Forelimb muscle (tissue), 1 donor: Measurements from ENCODE around the gene ACAP1. TPM values are rescaled to one million over a fixed set of nuclear protein-coding genes. Genes with fewer than 3 reads are reported as not detected.

ENCODE experiments used
- DNase-seq: peaks from one replicate; pipeline ENCODE4 v3.0.0-alpha.2; 2013; ENCODE audit warnings: low read depth
- polyA plus RNA-seq: library from polyadenylated mRNA; unstranded; fragments of 120-200 nt; gene quantifications from one replicate; pipeline ENCODE4 v1.2.1, GENCODE V29; 2013; ENCODE audit not compliant: insufficient read length

ACAP1 gene
- polyA plus RNA-seq, 1 donor = 11.3 TPM

DNA sequence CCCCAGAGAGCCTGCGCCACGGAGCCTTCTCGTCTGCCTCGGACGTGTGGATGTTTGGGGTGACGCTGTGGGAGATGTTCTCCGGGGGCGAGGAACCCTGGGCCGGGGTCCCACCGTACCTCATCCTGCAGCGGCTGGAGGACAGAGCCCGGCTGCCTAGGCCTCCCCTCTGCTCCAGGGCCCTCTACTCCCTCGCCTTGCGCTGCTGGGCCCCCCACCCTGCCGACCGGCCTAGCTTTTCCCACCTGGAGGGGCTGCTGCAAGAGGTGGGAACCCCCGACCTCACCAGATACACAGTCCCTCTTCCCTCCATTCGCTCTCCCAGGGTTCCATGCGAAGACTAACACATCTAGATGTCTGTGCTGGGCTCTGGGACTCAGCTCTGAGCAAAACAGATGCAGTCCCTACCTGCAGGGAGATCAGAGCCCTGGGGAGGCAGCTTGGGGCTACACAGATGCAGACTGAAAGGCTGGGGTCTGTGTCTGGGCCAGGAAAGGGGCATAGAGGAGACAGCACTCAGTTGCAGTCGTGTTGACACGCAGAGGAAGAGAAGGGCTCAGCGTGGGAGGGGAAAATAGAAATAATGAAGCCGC is 48.3 kb downstream of the ACAP1 start:
- DNase-seq = no peak

- no peak for DNase-seq
Observed at GRCh38 chr17:7388856-7389255, 52.5 kb downstream of the ACAP1 start.

DNA sequence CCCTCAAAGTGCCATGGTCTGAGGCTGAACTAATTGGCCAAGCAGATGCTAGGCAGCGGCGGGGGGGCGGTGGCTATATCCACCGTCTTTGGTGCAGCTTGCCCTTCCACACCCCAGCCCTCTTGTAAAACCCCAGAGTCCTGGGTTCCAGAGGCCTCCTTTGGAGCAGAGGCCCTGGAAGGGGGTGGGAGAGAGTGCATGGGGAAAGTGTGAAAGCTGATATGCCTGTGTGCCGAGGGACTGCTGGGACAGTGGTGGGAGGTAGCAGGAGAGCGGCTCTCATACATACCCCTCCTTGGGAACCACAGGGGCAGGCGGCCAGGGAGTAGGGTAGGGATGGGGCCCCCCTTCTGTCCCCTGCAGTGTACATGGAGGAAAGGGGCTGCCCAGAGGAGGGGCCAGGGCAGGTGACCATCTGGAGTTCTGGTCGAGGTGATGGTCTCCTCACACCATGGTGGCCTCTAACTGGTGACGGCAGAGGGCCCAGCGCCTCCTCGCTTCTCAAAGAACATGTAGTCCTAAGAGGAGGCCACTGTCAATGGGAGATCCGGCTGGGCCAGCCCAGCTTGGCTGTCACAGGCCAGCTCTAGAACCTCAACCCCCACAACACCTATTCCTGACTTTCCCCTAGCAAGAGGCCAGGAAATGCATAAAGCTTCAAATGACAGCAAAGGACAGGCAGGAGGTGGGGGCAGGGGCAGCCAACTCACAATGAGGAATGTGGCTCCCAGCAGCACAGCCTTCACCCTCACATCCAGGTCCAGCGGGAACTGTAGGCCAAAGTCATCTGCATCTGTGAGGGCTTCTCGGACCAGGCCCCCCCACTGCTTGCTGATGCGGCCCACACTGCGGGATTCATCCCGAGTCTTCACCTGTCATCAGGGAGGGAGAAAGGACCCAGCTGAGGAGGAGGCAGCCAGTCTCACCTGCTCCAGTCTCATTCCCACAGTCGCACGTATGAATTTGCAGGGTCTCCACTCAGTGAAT is 53.9 kb downstream of the ACAP1 start:
- no peak for DNase-seq

DNA sequence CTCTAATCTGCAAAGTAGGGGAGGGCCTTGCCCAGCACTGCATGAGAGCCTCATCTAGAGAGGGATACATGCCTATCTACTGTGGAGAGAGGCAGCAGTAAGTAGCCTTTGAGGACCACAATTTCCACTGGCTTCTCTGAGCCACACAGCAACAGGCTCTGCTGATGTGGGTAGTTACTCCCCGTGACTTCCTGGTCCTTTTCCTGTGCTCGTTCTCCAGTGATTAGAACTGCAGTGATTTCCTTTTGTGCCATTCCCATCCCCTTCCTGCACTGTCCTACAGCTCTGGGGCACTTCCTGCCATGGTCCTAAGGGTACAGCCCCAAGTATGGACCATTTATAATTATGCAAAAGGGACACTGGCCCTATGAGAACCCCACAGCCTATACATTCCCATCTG is 55.0 kb downstream of the ACAP1 start:
- DNase-seq = no peak

DNA sequence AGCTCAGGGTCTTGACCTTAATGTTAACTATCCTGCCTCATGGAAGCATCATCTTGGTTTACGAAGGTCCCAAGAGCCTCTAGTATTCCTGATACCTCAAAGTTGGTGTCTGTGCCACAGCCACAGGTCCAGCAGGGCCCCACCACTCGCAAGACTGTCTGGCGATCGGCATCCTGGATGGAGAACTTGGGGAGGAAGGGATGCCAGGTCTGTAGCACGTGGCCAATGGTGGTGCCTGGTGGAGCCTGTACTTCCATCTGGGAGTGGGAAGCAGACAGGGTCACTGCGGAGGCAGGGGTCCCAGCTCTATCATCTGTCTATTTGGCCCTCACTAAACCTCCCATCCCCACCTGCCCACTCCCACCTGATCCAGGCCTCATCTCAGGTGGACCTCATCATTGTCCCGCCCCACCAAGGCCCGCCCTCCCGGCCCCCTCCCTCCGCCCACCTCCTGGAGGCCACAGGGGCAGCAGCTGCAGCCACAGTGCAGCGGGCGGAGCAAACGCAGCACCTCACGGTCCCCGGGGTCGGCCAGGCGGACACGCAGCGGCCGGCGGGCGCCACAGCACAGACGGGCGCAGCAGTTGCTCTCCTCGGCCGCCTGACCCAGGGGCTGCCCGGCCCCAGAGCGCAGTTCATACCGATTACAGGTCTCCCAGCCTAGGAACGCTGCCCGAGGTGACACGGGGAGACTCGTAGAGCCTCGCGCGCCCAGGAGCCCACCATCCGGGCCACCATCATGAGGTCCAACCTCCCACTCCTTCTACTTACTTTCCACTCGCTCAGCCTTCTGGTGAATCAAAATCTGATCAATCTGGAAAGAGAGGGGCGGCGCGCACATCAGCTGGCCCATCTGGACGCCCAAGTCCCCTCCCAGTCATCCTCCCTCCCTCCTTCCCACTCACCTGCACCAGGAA is 56.6 kb downstream of the ACAP1 start:
- no peak for DNase-seq

GRCh38 chr17:7393613-7394451 is 57.5 kb downstream of the ACAP1 start:
- no peak for DNase-seq

GRCh38 chr17:7394452-7395191 is 58.3 kb downstream of the ACAP1 start, which contains the start of gene PLSCR3:
TSS of gene PLSCR3 (minus strand) at chr17:7394525. CDS start at chr17:7394110, 415 bp downstream.
- peak; percentile 60 for DNase-seq

DNA sequence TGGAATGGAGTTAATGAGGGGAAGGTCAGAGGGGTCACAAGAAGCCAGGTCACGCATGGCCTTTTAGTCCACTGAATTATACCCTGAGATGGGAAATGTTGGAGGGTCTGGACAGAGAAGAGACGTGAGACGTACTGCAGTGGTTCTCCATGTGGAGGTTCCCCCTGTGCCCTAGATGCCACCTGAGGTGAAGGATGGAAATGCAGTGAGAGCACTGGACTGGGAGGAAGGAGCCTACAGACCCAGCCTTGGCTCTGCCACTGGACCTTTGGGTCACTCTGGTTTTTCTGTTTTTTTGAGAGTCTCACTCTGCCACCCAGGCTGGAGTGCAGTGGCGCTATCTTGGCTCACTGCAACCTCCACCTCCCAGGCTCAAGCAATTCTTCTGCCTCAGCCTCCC is 59.8 kb downstream of the ACAP1 start:
- DNase-seq = no peak

DNA sequence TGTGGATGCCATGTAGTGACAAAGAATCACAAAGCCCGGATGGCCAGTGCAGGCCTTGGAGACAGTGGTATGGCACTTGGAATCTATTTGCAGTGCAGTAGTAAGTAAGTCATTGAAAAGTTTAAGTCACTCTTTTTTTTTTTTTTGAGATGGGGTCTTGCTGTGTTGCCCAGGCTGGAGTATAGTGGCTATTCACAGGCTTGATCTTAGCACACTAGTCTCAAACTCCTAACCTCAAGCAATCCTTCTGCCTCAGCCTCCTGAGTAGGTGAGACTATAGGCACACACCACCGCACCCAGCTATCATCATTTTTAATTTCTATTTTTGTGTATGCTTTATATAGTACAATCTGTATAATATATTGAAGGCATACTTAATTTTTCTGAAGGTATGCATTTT is 62.3 kb downstream of the ACAP1 start:
- DNase-seq = no peak

Other genes starting within 250 kb of the ACAP1 start
- 0.11 TPM for gene ASGR2, start 221.7 kb upstream of the ACAP1 start, polyA plus RNA-seq
- gene ASGR1, start 157.2 kb upstream of the ACAP1 start, polyA plus RNA-seq = 2.3 TPM
- 18.0 TPM for gene DLG4, start 116.7 kb upstream of the ACAP1 start, polyA plus RNA-seq
- 243 TPM for gene ACADVL, start 116.6 kb upstream of the ACAP1 start, polyA plus RNA-seq
- gene DVL2, start 102.0 kb upstream of the ACAP1 start, polyA plus RNA-seq = 36.2 TPM
- 35.7 TPM for gene PHF23, start 97.1 kb upstream of the ACAP1 start, polyA plus RNA-seq
- 246 TPM for gene GABARAP, start 94.1 kb upstream of the ACAP1 start, polyA plus RNA-seq
- 187 TPM for gene CTDNEP1, start 84.8 kb upstream of the ACAP1 start, polyA plus RNA-seq
- gene ELP5, start 84.3 kb upstream of the ACAP1 start, polyA plus RNA-seq = 48.5 TPM
- 0.99 TPM for gene CLDN7, start 74.1 kb upstream of the ACAP1 start, polyA plus RNA-seq
- 39.2 TPM for gene SLC2A4, start 54.8 kb upstream of the ACAP1 start, polyA plus RNA-seq
- gene YBX2, start 41.9 kb upstream of the ACAP1 start, polyA plus RNA-seq = 2.4 TPM
- gene EIF5A, start 28.9 kb upstream of the ACAP1 start, polyA plus RNA-seq = 281 TPM
- gene GPS2, start 21.2 kb upstream of the ACAP1 start, polyA plus RNA-seq = 60.5 TPM
- gene NEURL4, start 7.2 kb upstream of the ACAP1 start, polyA plus RNA-seq = 18.7 TPM
- gene KCTD11, start 15.6 kb downstream of the ACAP1 start, polyA plus RNA-seq = 6.5 TPM
- gene TMEM95, start 18.6 kb downstream of the ACAP1 start, polyA plus RNA-seq = not detected
- gene TNK1, start 44.6 kb downstream of the ACAP1 start, polyA plus RNA-seq = 0.71 TPM
- 27.7 TPM for gene PLSCR3, start 58.0 kb downstream of the ACAP1 start, polyA plus RNA-seq
- gene TMEM256, start 67.6 kb downstream of the ACAP1 start, polyA plus RNA-seq = 55.6 TPM
- gene NLGN2, start 71.3 kb downstream of the ACAP1 start, polyA plus RNA-seq = 24.5 TPM
- gene SPEM1, start 83.8 kb downstream of the ACAP1 start, polyA plus RNA-seq = not detected
- not detected for gene SPEM2, start 89.1 kb downstream of the ACAP1 start, polyA plus RNA-seq
- gene SPEM3, start 92.3 kb downstream of the ACAP1 start, polyA plus RNA-seq = not detected
- gene TMEM102, start 98.9 kb downstream of the ACAP1 start, polyA plus RNA-seq = 0.87 TPM
- gene FGF11, start 103.0 kb downstream of the ACAP1 start, polyA plus RNA-seq = 1.4 TPM
- gene CHRNB1, start 108.5 kb downstream of the ACAP1 start, polyA plus RNA-seq = 89.3 TPM
- 25.1 TPM for gene ZBTB4, start 143.1 kb downstream of the ACAP1 start, polyA plus RNA-seq
- 0.15 TPM for gene SLC35G6, start 144.9 kb downstream of the ACAP1 start, polyA plus RNA-seq
- 53.3 TPM for gene POLR2A, start 147.8 kb downstream of the ACAP1 start, polyA plus RNA-seq
- 25.8 TPM for gene TNFSF12, start 212.5 kb downstream of the ACAP1 start, polyA plus RNA-seq
- gene TNFSF13, start 222.2 kb downstream of the ACAP1 start, polyA plus RNA-seq = 2.6 TPM
- 31.7 TPM for gene SENP3, start 225.4 kb downstream of the ACAP1 start, polyA plus RNA-seq
- gene CD68, start 243.1 kb downstream of the ACAP1 start, polyA plus RNA-seq = 25.6 TPM
- 43.1 TPM for gene MPDU1, start 247.3 kb downstream of the ACAP1 start, polyA plus RNA-seq